Duodenal mucosa (tissue), 2 donors: ENCODE data around the gene TSPO.
A peak's percentile ranks its signal among the peaks of the same experiment; 100 is the strongest.
"Not testable (repeated sequence)": the region's sequence is repeated elsewhere in the genome, so short reads cannot be mapped to it uniquely, and the experiment has no call there.

ENCODE experiments used
- H3K27ac ChIP-seq: one replicate; pipeline ENCODE4 v1.7.0; 2013; ENCODE audit warnings: low read depth, low read length
- H3K27me3 ChIP-seq, 2 donors: one replicate each; pipeline ENCODE4 v1.7.0; 2013; ENCODE audit warnings: low read length in 2 of 2, control low read depth in 1 of 2; ENCODE audit not compliant: insufficient read depth in 2 of 2, control insufficient read depth in 1 of 2
- H3K36me3 ChIP-seq, 2 donors: one replicate each; pipeline ENCODE4 v1.7.0; 2013; ENCODE audit warnings: low read length in 2 of 2, control low read depth in 1 of 2; ENCODE audit not compliant: insufficient read depth in 2 of 2, control insufficient read depth in 1 of 2
- H3K4me1 ChIP-seq, 2 donors: one replicate each; pipeline ENCODE4 v1.7.0; 2013; ENCODE audit warnings: low read length in 2 of 2, control low read depth in 1 of 2; ENCODE audit not compliant: insufficient read depth in 2 of 2, control insufficient read depth in 1 of 2
- H3K4me3 ChIP-seq, 2 donors: one replicate each; pipeline ENCODE4 v1.7.0; 2013; ENCODE audit warnings: low read length in 2 of 2, low read depth in 1 of 2
- H3K9ac ChIP-seq, 2 donors: one replicate each; pipeline ENCODE4 v1.7.0; 2013; ENCODE audit warnings: low read length in 2 of 2, low read depth in 1 of 2
- H3K9me3 ChIP-seq, 2 donors: one replicate each; pipeline ENCODE4 v1.7.0; 2013; ENCODE audit warnings: low read length in 2 of 2, control low read depth in 1 of 2; ENCODE audit not compliant: control insufficient read depth in 1 of 2

TSPO gene

DNA sequence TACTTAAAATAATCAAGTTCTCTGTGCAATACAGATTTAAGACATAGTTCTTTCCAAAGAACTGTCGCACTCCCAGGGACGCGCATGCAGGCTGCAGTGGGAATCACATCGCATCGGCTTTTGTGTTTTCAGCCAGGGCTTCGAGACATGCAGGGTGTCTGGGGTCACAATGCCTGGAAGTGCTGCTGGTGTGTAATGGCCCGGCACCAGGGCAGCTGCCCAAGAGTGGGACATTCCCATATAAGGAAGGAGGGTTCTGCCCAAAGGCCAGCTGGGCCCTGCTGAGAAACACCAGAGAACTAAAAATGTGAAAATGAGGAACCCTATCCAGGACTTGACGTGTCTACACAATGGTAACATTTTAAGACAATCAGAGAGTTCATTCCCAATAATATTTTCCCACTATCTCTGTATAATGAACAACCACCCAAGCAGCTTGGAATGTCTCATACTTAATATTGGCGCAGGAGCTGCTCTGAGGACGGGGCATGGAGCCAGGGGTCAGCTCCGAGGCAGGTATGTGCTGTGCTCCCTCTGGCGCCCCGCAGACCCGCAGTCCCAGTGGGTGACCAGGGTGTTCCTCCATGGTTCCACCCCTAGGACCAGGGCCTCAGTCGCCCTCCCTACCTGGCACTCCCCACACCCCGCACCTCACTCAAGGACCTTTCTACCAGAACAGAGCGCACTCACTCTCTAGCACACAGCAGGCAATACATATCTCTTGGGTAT lies 19.4 kb upstream of the TSPO start:
- Histone ChIP-seq H3K36me3 (peaks cover 15 to 39% of the 10 kb centered on the region in 2 donors), H3K27me3 (no peaks in the 10 kb centered on the region), H3K9ac (no peak overlapping the region), H3K9me3 (no peaks in the 10 kb centered on the region), H3K4me1 (peaks cover 30 to 31% of the 10 kb centered on the region in 2 donors), H3K4me3 (no peak overlapping the region), H3K27ac (no peak overlapping the region)

DNA sequence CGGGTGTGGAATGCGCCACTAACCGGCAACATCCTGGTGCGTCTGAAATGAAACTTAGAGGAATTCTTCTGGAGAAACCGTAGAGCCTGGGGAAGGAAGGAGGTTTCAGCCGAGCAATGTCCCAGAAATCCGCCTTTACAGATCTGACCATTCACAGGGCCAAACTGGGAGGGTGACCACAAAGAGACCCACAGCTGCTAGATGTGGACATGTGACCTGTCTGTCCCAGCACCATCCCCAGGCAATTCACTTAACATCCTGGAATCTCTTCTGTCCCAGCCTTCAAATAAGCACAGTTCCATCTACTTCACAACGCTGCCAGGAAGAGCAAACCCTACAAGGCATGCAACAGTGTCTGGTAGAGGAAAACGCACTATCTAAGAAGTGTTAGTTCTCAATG lies 18.0 kb upstream of the TSPO start:
- H3K4me3 ChIP-seq: no peak overlapping the region
- no peak overlapping the region for H3K27ac ChIP-seq
- H3K9ac ChIP-seq: no peak overlapping the region
- H3K4me1 ChIP-seq: peaks cover 17 to 18% of the 10 kb centered on the region in 2 donors
- peaks cover 15 to 53% of the 10 kb centered on the region in 2 donors for H3K36me3 ChIP-seq
- no peaks in the 10 kb centered on the region for H3K27me3 ChIP-seq
- no peaks in the 10 kb centered on the region for H3K9me3 ChIP-seq

GRCh38 chr22:43134553-43134952 lies 16.8 kb upstream of the TSPO start:
- Histone ChIP-seq H3K4me1 (peaks cover 6% of the 10 kb centered on the region in 2 donors), H3K27ac (no peak overlapping the region), H3K9ac (no peak overlapping the region), H3K4me3 (no peak overlapping the region), H3K27me3 (no peaks in the 10 kb centered on the region), H3K36me3 (peaks cover 15 to 62% of the 10 kb centered on the region in 2 donors), H3K9me3 (no peaks in the 10 kb centered on the region)

DNA sequence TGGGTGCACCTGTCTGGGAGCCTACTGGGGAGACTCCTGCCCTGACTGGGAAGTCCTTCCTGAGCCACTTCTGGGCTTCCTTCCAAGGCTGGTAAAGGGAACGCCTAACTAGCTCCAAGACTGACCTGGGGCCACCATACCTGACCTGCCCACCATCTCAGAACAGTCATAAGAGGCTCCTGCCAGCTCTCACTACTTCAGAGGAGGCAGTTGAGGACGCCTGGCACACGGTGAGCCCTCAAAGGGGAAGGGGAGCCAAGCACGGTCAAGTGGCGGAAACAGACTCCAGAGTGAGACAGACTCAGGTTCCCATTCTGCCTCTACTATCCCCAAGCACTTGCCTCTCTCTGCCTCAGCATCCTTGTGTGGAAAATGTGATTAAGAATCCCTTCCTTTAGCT lies 15.8 kb upstream of the TSPO start:
- no peak overlapping the region for H3K9ac ChIP-seq
- no peaks in the 10 kb centered on the region for H3K4me1 ChIP-seq
- no peaks in the 10 kb centered on the region for H3K27me3 ChIP-seq
- no peak overlapping the region for H3K27ac ChIP-seq
- peaks cover 18 to 69% of the 10 kb centered on the region in 2 donors for H3K36me3 ChIP-seq
- no peaks in the 10 kb centered on the region for H3K9me3 ChIP-seq
- H3K4me3 ChIP-seq: no peak overlapping the region

DNA sequence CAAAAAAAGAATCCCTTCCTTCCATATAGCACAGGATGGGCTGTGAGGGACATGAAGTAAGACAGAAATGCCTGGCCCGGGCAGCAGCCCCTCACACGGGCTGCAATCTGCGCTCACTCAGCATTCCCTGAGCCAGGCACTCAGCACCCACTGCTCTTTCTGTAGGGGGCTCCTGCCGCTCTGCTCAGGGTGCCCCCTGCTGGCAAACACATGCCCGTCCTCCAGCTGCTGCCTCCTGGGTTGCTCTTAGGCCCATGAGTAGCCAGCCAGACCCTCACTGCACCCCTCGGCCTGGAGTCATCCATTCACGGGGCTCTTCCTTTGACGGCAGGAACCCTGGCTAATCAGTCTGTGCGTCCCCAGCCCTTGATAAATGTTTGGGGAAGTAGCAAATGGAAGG lies 15.1 kb upstream of the TSPO start:
- Histone ChIP-seq H3K4me3 (no peak overlapping the region), H3K27ac (no peak overlapping the region), H3K4me1 (no peaks in the 10 kb centered on the region), H3K27me3 (no peaks in the 10 kb centered on the region), H3K9ac (no peak overlapping the region), H3K36me3 (peaks cover 18 to 72% of the 10 kb centered on the region in 2 donors), H3K9me3 (no peaks in the 10 kb centered on the region)

DNA sequence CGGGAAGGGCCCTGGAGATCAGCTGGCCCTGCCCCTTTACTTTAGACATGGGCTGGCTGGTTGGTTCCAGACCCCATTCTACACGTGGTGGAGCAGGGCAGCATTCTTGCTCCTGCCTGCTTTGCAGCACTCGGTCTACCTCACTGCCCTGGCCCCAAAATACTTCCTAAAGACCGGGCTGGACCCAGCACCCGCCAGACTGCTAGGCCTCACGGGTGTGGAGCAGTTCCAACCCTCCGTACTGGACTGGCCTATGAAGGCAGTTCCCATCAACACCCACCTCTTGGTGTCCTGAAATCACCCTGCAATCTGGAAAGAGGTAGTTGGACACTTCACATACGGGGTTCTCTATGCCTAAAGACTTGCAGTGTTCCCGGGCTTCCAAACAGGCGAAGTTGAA lies 14.6 kb upstream of the TSPO start:
- Histone ChIP-seq H3K9me3 (no peaks in the 10 kb centered on the region), H3K4me1 (peaks cover 2% of the 10 kb centered on the region in 2 donors), H3K4me3 (no peak overlapping the region), H3K27ac (no peak overlapping the region), H3K36me3 (peaks cover 14 to 66% of the 10 kb centered on the region in 2 donors), H3K9ac (no peak overlapping the region), H3K27me3 (no peaks in the 10 kb centered on the region)

GRCh38 chr22:43142880-43143562 lies 8.3 kb upstream of the TSPO start, which contains the start of gene MCAT:
Gene MCAT (minus strand): TSS chr22:43143398. CDS start chr22:43143348, 50 bp downstream.
- Histone ChIP-seq H3K4me1 (peaks cover 6 to 11% of the 10 kb centered on the region in 2 donors), H3K36me3 (peaks cover 3 to 26% of the 10 kb centered on the region in 2 donors), H3K9ac (peak within 1 kb of the TSS; percentile 70 to 85), H3K27me3 (no peaks in the 10 kb centered on the region), H3K4me3 (peak within 1 kb of the TSS; percentile 92 to 96), H3K27ac (peak within 1 kb of the TSS; percentile 66), H3K9me3 (no peaks in the 10 kb centered on the region)

GRCh38 chr22:43144949-43145348 lies 6.4 kb upstream of the TSPO start:
- Histone ChIP-seq H3K27ac (no peak overlapping the region), H3K9ac (no peak overlapping the region), H3K4me1 (peaks cover 11% of the 10 kb centered on the region in 2 donors)

DNA sequence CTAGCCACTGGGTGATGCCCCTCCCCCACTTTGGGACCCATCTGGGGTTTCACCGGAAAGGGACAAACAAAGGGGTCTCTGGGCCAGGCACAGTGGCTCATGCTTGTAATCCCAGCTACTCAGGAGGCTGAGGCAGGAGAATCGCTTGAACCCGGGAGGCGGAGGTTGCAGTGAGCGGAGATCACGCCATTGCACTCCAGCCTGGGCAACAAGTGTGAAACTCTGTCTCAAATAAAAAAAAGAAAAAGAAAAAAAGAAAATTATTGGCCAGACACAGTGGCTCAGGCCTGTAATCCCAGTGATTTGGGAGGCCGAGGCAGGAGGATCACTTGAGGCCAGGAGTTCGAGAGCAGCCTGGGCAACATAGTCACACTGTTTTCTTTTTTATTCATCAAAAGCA lies 6.0 kb upstream of the TSPO start:
- not testable (repeated sequence) for H3K4me3 ChIP-seq, H3K9me3 ChIP-seq, H3K27ac ChIP-seq, H3K27me3 ChIP-seq, H3K36me3 ChIP-seq, H3K9ac ChIP-seq
- peaks cover 11% of the 10 kb centered on the region in 2 donors for H3K4me1 ChIP-seq

More at GRCh38 chr22:43144949-43145348, 6.4 kb upstream of the TSPO start:
- H3K27me3 ChIP-seq: no peaks in the 10 kb centered on the region
- H3K4me3 ChIP-seq: no peak overlapping the region
- peaks cover 2 to 12% of the 10 kb centered on the region in 2 donors for H3K36me3 ChIP-seq
- H3K9me3 ChIP-seq: no peaks in the 10 kb centered on the region

DNA sequence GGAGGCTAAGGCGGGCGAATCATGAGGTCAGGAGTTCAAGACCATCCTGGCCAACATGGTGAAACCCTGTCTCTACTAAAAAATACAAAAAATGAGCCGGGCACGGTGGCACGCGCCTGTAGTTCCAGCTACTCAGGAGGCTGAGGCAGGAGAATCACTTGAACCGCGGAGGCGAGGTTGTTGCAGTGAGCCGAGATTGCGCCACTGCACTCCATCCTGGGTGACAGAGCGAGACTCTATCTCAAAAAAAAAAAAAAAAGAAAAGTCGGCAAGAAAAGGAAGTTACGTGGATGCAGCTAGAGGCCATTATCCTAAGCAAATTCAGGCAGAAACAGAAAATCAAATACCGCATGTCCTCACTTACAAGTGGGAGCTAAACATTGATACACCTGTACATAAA lies 5.0 kb upstream of the TSPO start:
- H3K27me3 ChIP-seq, H3K9ac ChIP-seq, H3K9me3 ChIP-seq, H3K27ac ChIP-seq, H3K4me3 ChIP-seq, H3K36me3 ChIP-seq: not testable (repeated sequence)
- H3K4me1 ChIP-seq: peaks cover 17 to 18% of the 10 kb centered on the region in 2 donors
